Gastrocnemius medialis (tissue), 4 donors: ENCODE results near the gene CRX. TPM values are rescaled to one million over a fixed set of nuclear protein-coding genes. Genes with fewer than 3 reads are reported as not detected.

Source experiments
- ATAC-seq, 2 donors: fragments of 150-250 bp; one replicate each; pipeline ENCODE4 v1.9.1; 2016
- DNase-seq, 2 donors: peaks; one replicate each; pipeline ENCODE4 v3.0.0-alpha.2; 2019
- H3K27ac ChIP-seq, 4 donors: fragments of 200-600 bp; sonication (generic); 1 replicate in 1 of 4; 2 replicates in 3 of 4; pipeline ENCODE4 v1.5.1; 2016 to 2018; ENCODE audit warnings: mild to moderate bottlenecking in 2 of 4, moderate library complexity in 1 of 4
- H3K27me3 ChIP-seq, 3 donors: fragments of 200-600 bp; sonication (generic) in 2 of 3; 1 replicate in 1 of 3; 2 replicates in 2 of 3; pipeline versions ENCODE4 v1.5.1 to v1.6.0; 2016 to 2019; ENCODE audit warnings: mild to moderate bottlenecking in 1 of 3, moderate library complexity in 1 of 3
- H3K36me3 ChIP-seq, 2 donors: fragments of 200-600 bp; sonication (generic) in 1 of 2; one replicate each; pipeline ENCODE4 v1.5.1; 2017 to 2018
- H3K4me1 ChIP-seq, 2 donors: fragments of 200-600 bp; sonication (generic) in 1 of 2; one replicate each; pipeline ENCODE4 v1.5.1; 2016 to 2017; ENCODE audit warnings: mild to moderate bottlenecking in 2 of 2
- H3K4me3 ChIP-seq, 4 donors: fragments of 200-600 bp; sonication (generic) in 3 of 4; 1 replicate in 1 of 4; 2 replicates in 3 of 4; pipeline ENCODE4 v1.5.1; 2016 to 2019; ENCODE audit warnings: mild to moderate bottlenecking in 2 of 4
- H3K9me3 ChIP-seq, 3 donors: fragments of 200-600 bp; sonication (generic) in 2 of 3; 1 replicate in 1 of 3; 2 replicates in 2 of 3; pipeline ENCODE4 v1.5.1; 2016 to 2019
- CTCF ChIP-seq, 5 experiments: fragments of 450-650 bp in 3 of 5; fragments of 200-600 bp in 2 of 5; sonication (generic) in 2 of 5; IDR thresholded peaks in 4 of 5; conservative IDR thresholded peaks in 1 of 5; 1 replicate in 4 of 5; 2 replicates in 1 of 5; pipeline ENCODE4 v1.5.1; 2016 to 2019; ENCODE audit warnings: antibody characterized with exemption in 5 of 5, mild to moderate bottlenecking in 3 of 5, moderate library complexity in 3 of 5
- POLR2A ChIP-seq, 2 donors: fragments of 450-650 bp; IDR thresholded peaks; one replicate each; pipeline ENCODE4 v1.6.1; 2017; ENCODE audit warnings: antibody characterized with exemption in 2 of 2, mild to moderate bottlenecking in 2 of 2, moderate library complexity in 2 of 2
- in situ Hi-C, 4 donors: fragments of 200-750 bp; cut with MboI; loops; one replicate each; pipeline versions ENCODE4 v1.15.0 to v1.8.0; 2017; ENCODE audit warnings: low sequenced_read_pairs in 4 of 4
- intact Hi-C: fragments of 100-400 bp; cut with DNase I; formaldehyde crosslinking; loops from one replicate; pipeline ENCODE4 v1.15.1; 2023; ENCODE audit warnings: low total_unique reads
- total RNA-seq, 4 donors: library from RNA; depleted of rRNA; stranded (reverse); fragments of >200 nt; gene quantifications; one replicate each; pipeline versions ENCODE4 v1.1.0 to v1.2.3, GENCODE V29; 2016

Gene CRX
- total RNA-seq, 4 donors from 2014 or later: not detected

- in situ Hi-C loops: loop anchor here in 1 of 4 donors (5.0 kb wide), 1 partner anchor 82 kb away; the partner anchor contains the start of gene EHD2
- no peak for ATAC-seq
- TF ChIP-seq CTCF (IDR thresholded peaks at IDR 0.05 in 4 of 5, conservative IDR thresholded peaks at IDR 0.05 in 1 of 5) (no peak), POLR2A (IDR thresholded peaks at IDR 0.05) (no peak)
- Histone ChIP-seq H3K9me3 (no peaks in the 10 kb centered on the region), H3K36me3 (no peaks in the 10 kb centered on the region), H3K4me1 (no peaks in the 10 kb centered on the region), H3K27ac (no peak overlapping the region), H3K27me3 (no peaks in the 10 kb centered on the region), H3K4me3 (no peak overlapping the region)
- intact Hi-C loops: no loop called here
- DNase-seq: no peak
Observed at GRCh38 chr19:47794526-47794925, 27.2 kb upstream of the CRX start.

GRCh38 chr19:47796785-47797184 is 25.0 kb upstream of the CRX start:
- no peaks in the 10 kb centered on the region for H3K27me3 ChIP-seq
- no peak overlapping the region for H3K4me3 ChIP-seq
- no peak for TF ChIP-seq CTCF (IDR thresholded peaks at IDR 0.05 in 4 of 5, conservative IDR thresholded peaks at IDR 0.05 in 1 of 5)
- TF ChIP-seq POLR2A (IDR thresholded peaks at IDR 0.05): no peak
- H3K4me1 ChIP-seq: no peaks in the 10 kb centered on the region
- DNase-seq (no peak), ATAC-seq (no peak)
- H3K36me3 ChIP-seq: no peaks in the 10 kb centered on the region
- H3K9me3 ChIP-seq: no peaks in the 10 kb centered on the region
- in situ Hi-C loops (no loop called here), intact Hi-C loops (no loop called here)
- H3K27ac ChIP-seq: no peak overlapping the region

GRCh38 chr19:47797996-47798903 is 23.5 kb upstream of the CRX start:
- no peaks in the 10 kb centered on the region for H3K27me3 ChIP-seq
- no peak overlapping the region for H3K27ac ChIP-seq
- DNase-seq: no peak
- no peaks in the 10 kb centered on the region for H3K4me1 ChIP-seq
- intact Hi-C loops: no loop called here
- H3K36me3 ChIP-seq: no peaks in the 10 kb centered on the region
- no peak overlapping the region for H3K4me3 ChIP-seq
- in situ Hi-C loops: no loop called here
- no peak for TF ChIP-seq POLR2A (IDR thresholded peaks at IDR 0.05)
- no peak for TF ChIP-seq CTCF (IDR thresholded peaks at IDR 0.05 in 4 of 5, conservative IDR thresholded peaks at IDR 0.05 in 1 of 5)
- H3K9me3 ChIP-seq: no peaks in the 10 kb centered on the region
- ATAC-seq: no peak

GRCh38 chr19:47798904-47799266 is 22.9 kb upstream of the CRX start:
- DNase-seq: no peak
- no peaks in the 10 kb centered on the region for H3K36me3 ChIP-seq
- no peak overlapping the region for H3K4me3 ChIP-seq
- TF ChIP-seq CTCF (IDR thresholded peaks at IDR 0.05 in 4 of 5, conservative IDR thresholded peaks at IDR 0.05 in 1 of 5) (no peak), POLR2A (IDR thresholded peaks at IDR 0.05) (no peak)
- ATAC-seq: no peak
- no peaks in the 10 kb centered on the region for H3K4me1 ChIP-seq
- H3K27ac ChIP-seq: no peak overlapping the region
- H3K27me3 ChIP-seq: no peaks in the 10 kb centered on the region
- in situ Hi-C loops (no loop called here), intact Hi-C loops (no loop called here)
- no peaks in the 10 kb centered on the region for H3K9me3 ChIP-seq
